ENCODE results near the gene TSC2. TPM values are rescaled to one million over a fixed set of nuclear protein-coding genes. Genes with fewer than 3 reads are reported as not detected.

The TSC2 gene
- total and polyA plus RNA-seq, 9 of the 15 experiments (the other 6 are each of a cell fraction or from before 2014, with no cell fraction given): 1.3 to 68.1 (median 16.6) TPM

- no peak for DNase-seq (ENCODE audit: extremely low read depth in 1 of 4, low spot score in 3 of 4)
- WGBS (ENCODE audit: insufficient coverage, low coverage, missing lambda C conversion rate): 83% methylated on average over 13 of the region's 13 CpGs
- H4K20me1 ChIP-seq (replicated peaks; ENCODE audit: control insufficient read depth, insufficient read depth, low read length): peaks cover 4% of the 10 kb centered on the region; the same call in 1 of the 2 replicates
- no peak overlapping the region for H3K27ac ChIP-seq (ENCODE audit: extremely low read depth, low read depth, low read length)
- no peak overlapping the region; a peak in 1 of 4 replicates for H3K9ac ChIP-seq (ENCODE audit: insufficient read depth in 1 of 2, low read depth in 2 of 2, low read length in 2 of 2)
- intact Hi-C loops (cut with micrococcal nuclease) (no loop called here), in situ Hi-C loops (cut with MboI) (no loop called here)
- no TSS peak for BruUV-seq (replicated peaks)
- H3K36me3 ChIP-seq (ENCODE audit: control insufficient read depth, insufficient read depth, low read length): peaks cover 28% of the 10 kb centered on the region; the same call in 1 of the 3 replicates
- H3K9me3 ChIP-seq (replicated peaks; ENCODE audit: control insufficient read depth, insufficient read depth, low read depth, low read length): no peaks in the 10 kb centered on the region
- TF ChIP-seq YBX1 (IDR thresholded peaks at IDR 0.05) (no peak), DPF2 (IDR thresholded peaks at IDR 0.05) (no peak), HNRNPH1 (optimal IDR thresholded peaks at IDR 0.05; ENCODE audit: low read depth, low read length) (no peak), RCOR1 (IDR thresholded peaks at IDR 0.05; ENCODE audit: borderline replicate concordance in 1 of 2, low read depth in 2 of 2, low read length in 2 of 2) (no peak), POLR2AphosphoS2 (IDR thresholded peaks at IDR 0.05; ENCODE audit: low read length) (no peak), SETDB1 (IDR thresholded peaks at IDR 0.05; ENCODE audit: low read length) (no peak), MTF1 (CRISPR knock-in tag; IDR thresholded peaks at IDR 0.05; ENCODE audit: borderline replicate concordance) (no peak), ZBTB17 (CRISPR knock-in tag; IDR thresholded peaks at IDR 0.05) (no peak), CBFA2T3 (IDR thresholded peaks at IDR 0.05) (no peak), ARID2 (IDR thresholded peaks at IDR 0.05) (no peak), ZNF518B (CRISPR knock-in tag; IDR thresholded peaks at IDR 0.05) (no peak), ZNF282 (CRISPR knock-in tag; IDR thresholded peaks at IDR 0.05) (no peak), ELK1 (CRISPR knock-in tag; IDR thresholded peaks at IDR 0.05) (no peak), BHLHE40 (IDR thresholded peaks at IDR 0.05; ENCODE audit: low read length) (no peak), HLTF (IDR thresholded peaks at IDR 0.05) (no peak), ETS2 (tag; IDR thresholded peaks at IDR 0.05; ENCODE audit: borderline replicate concordance, poor library complexity, severe bottlenecking) (no peak)
- TF ChIP-seq, protein P1, sequence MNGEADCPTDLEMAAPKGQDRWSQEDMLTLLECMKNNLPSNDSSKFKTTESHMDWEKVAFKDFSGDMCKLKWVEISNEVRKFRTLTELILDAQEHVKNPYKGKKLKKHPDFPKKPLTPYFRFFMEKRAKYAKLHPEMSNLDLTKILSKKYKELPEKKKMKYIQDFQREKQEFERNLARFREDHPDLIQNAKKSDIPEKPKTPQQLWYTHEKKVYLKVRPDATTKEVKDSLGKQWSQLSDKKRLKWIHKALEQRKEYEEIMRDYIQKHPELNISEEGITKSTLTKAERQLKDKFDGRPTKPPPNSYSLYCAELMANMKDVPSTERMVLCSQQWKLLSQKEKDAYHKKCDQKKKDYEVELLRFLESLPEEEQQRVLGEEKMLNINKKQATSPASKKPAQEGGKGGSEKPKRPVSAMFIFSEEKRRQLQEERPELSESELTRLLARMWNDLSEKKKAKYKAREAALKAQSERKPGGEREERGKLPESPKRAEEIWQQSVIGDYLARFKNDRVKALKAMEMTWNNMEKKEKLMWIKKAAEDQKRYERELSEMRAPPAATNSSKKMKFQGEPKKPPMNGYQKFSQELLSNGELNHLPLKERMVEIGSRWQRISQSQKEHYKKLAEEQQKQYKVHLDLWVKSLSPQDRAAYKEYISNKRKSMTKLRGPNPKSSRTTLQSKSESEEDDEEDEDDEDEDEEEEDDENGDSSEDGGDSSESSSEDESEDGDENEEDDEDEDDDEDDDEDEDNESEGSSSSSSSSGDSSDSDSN (IDR thresholded peaks at IDR 0.05; ENCODE audit: borderline replicate concordance in 1 of 2, low read depth in 2 of 2, low read length in 2 of 2): no peak
- H3K79me2 ChIP-seq (ENCODE audit: control insufficient read depth, insufficient read depth, low read length): no peaks in the 10 kb centered on the region
- CTCF ChIA-PET (ENCODE audit: low intra/inter-chr PET ratio): no interaction called here
- no peaks in the 10 kb centered on the region for H3K9me1 ChIP-seq (ENCODE audit: control insufficient read depth, insufficient read depth, low read length)
- POLR2A ChIA-PET: no interaction called here
- no peak for ATAC-seq
- H3K27me3 ChIP-seq (ENCODE audit: control insufficient read depth in 2 of 2, insufficient read depth in 2 of 2, low read length in 2 of 2): no peaks in the 10 kb centered on the region
- H3K4me1 ChIP-seq (replicated peaks in 1 of 2; ENCODE audit: control insufficient read depth in 2 of 2, insufficient read depth in 2 of 2, low read length in 2 of 2): peaks cover 0 to 48% of the 10 kb centered on the region in 2 experiments; a peak in 2 of 5 replicates
- no peak overlapping the region for H3K4me3 ChIP-seq
- no peak overlapping the region for H2AFZ ChIP-seq (ENCODE audit: low read depth, low read length)
- FAIRE-seq: no peak
- no peak overlapping the region for H3K4me2 ChIP-seq (ENCODE audit: insufficient read depth, low read length)
These were observed 10.6 kb downstream of the TSC2 start for GRCh38 chr16:2058420-2058819.

Data from K562 (cell line).